HUES64 (cell line): Measurements from ENCODE around the gene KHDRBS2. TPM values are rescaled to one million over a fixed set of nuclear protein-coding genes. Genes with fewer than 3 reads are reported as not detected.

Experiments
- H3K27ac ChIP-seq: 2 replicates; pipeline ENCODE4 v1.7.0; 2013; ENCODE audit warnings: low read depth, low read length, inconsistent platforms
- H3K27me3 ChIP-seq: 2 replicates; pipeline ENCODE4 v1.6.1; 2013; ENCODE audit warnings: mild to moderate bottlenecking, low read length; ENCODE audit not compliant: insufficient read depth
- H3K36me3 ChIP-seq: 2 replicates; pipeline ENCODE4 v1.6.1; 2013; ENCODE audit warnings: mild to moderate bottlenecking, low read length; ENCODE audit not compliant: insufficient read depth
- H3K4me1 ChIP-seq: 2 replicates; pipeline ENCODE4 v1.6.1; 2013; ENCODE audit warnings: mild to moderate bottlenecking, low read length, moderate library complexity; ENCODE audit not compliant: insufficient read depth
- H3K4me3 ChIP-seq: 2 replicates; pipeline ENCODE4 v1.5.1; 2013; ENCODE audit warnings: mild to moderate bottlenecking, low read length, moderate library complexity
- H3K9ac ChIP-seq: 2 replicates; pipeline ENCODE4 v1.6.1; 2013; ENCODE audit warnings: mild to moderate bottlenecking, low read depth, low read length
- H3K9me3 ChIP-seq: 2 replicates; pipeline ENCODE4 v1.6.1; 2013; ENCODE audit warnings: low read depth, low read length; ENCODE audit not compliant: insufficient read depth
- WGBS: fragments of 150-250, 120-280 bp; methylation state at CpG from one replicate; pipeline ENCODE4 v1.1.7; 2013; ENCODE audit warnings: missing lambda C conversion rate; 5-methylcytosine and 5-hydroxymethylcytosine counted together
- polyA plus RNA-seq, 2 experiments: library from polyadenylated mRNA; stranded (reverse); fragments of 50-300 nt; gene quantifications; one replicate each; pipeline ENCODE4 v1.2.3, GENCODE V29; 2013

The KHDRBS2 gene
- polyA plus RNA-seq (2013, experiment 1 of 2), result 5.3 TPM
- 6.2 TPM for polyA plus RNA-seq (2013, experiment 2 of 2)

DNA sequence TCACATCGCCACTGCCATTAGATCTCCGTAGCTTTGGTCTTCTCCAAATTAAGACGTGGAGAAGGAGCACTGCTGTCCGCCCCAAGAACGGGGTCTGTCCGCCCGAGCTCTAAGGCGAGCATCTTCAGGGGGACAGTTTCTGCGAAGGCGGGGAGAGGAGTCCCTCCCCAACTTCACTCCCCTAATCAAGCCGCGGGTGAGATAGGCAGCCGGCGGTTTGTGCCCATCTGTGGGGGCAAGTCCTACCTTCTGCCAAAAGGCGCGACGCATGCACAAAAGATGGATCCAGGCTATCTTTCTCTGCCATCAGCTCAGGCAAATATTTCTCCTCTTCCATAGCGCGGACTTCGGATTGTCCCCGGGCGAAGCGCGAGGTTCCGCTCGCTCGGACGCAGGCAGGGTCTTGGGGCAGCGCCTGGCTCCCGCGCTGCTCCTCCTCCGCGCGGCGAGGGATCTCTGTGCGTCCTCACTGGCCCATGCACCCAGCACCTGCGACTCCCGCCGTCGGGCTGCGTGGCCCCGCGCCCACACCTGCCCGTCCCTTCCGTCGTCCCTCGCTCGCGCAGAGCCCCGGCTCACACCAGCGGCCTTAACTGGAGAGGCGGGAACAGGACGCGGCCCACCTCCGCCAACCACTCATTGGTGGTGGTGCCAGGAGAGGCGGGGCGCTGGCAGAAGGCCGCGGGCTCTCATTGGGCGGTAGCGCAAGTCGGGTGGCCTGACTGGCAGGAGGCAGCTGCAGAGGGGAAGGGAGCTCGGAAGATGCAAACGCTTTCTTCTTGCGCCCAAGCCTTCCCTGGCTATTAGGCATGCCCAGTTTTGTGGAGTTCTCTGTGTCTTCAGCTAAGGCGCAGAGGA lies at the start of gene KHDRBS2:
TSS of gene KHDRBS2 (minus strand) at position 614 of the 858 bp plus-strand sequence.
- Histone ChIP-seq H3K4me3 (peak within 1 kb of the TSS; percentile 78), H3K9me3 (no peaks in the 10 kb centered on the region), H3K27ac (no peak within 1 kb of the TSS), H3K9ac (peak within 1 kb of the TSS; percentile 72), H3K4me1 (peaks cover 10% of the 10 kb centered on the region; the same call in 1 of the 2 replicates), H3K36me3 (no peaks in the 10 kb centered on the region), H3K27me3 (peaks cover 34% of the 10 kb centered on the region)
- under 1% methylated on average over 66 of the region's 66 CpGs for WGBS

GRCh38 chr6:62328607-62329006 lies 42.6 kb upstream of the KHDRBS2 start:
- Histone ChIP-seq H3K27me3 (no peaks in the 10 kb centered on the region), H3K27ac (no peak overlapping the region; the same call in 1 of the 2 replicates), H3K36me3 (no peaks in the 10 kb centered on the region), H3K4me3 (no peak overlapping the region), H3K9ac (no peak overlapping the region), H3K9me3 (0 out of 2 replicates have a peak, but pooled peaks cover 5% of the 10 kb centered on the region), H3K4me1 (peaks cover 8% of the 10 kb centered on the region; the same call in 1 of the 2 replicates)
- no CpG with 5 or more reads among the region's 2 CpGs for WGBS

DNA sequence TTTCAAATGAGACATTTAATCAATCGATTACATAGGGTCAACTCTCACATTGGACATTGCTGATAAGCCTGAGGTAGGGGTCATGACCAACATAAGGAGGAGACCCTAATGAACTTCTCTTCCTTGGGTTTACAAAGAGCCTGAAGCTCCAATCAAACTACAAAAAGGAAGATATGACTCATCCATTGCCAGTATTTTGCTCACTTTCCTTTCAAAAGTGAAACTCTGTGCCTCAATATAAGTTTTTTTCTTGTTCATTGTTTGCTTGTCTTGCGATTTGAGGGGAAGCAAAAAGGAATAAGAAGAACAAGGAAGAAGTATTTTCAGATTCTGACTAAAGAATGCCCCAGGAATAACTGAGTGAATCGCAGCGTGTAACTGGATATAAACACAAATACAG lies 38.8 kb upstream of the KHDRBS2 start:
- Histone ChIP-seq H3K9me3 (no peaks in the 10 kb centered on the region), H3K36me3 (no peaks in the 10 kb centered on the region), H3K27ac (no peak overlapping the region), H3K4me3 (no peak overlapping the region), H3K27me3 (no peaks in the 10 kb centered on the region), H3K9ac (no peak overlapping the region), H3K4me1 (peaks cover 8% of the 10 kb centered on the region; the same call in 1 of the 2 replicates)
- 99% methylated on average over 4 of the region's 4 CpGs for WGBS

DNA sequence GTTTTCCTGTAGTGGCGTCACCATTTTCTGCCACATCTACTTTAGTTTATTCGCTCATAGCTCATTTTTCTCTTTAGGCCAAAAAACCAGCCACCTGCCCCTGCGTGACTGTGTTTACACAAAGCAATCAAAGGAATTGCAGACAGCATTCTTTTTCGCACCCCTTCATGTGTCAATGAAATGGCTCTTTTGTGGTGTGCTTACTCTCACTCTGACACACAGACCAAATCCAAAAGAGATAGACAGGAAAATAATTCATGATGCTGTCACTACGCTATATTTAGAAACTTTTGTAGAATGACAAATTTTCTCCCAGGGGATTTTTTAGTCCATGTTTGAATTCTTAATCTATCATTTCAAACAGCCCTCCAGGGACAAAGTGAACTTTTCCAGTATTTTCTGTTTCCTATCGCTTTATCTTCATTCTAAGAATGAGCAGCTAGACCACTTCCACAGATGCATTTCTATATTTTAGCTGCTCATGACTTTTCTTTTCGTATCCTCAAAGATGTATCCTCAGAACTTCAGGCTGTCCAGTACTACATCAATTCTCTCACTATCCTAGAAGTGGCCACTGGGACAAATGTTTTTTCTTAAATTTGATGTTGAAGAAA lies 37.9 kb upstream of the KHDRBS2 start:
- 91% methylated on average over 7 of the region's 7 CpGs for WGBS
- Histone ChIP-seq H3K9ac (no peak overlapping the region), H3K9me3 (no peaks in the 10 kb centered on the region), H3K27ac (no peak overlapping the region), H3K27me3 (no peaks in the 10 kb centered on the region), H3K36me3 (no peaks in the 10 kb centered on the region), H3K4me1 (peaks cover 6% of the 10 kb centered on the region; the same call in 1 of the 2 replicates), H3K4me3 (no peak overlapping the region)

- H3K27me3 ChIP-seq, result no peaks in the 10 kb centered on the region
- H3K9ac ChIP-seq, result no peak overlapping the region
- no peaks in the 10 kb centered on the region for H3K36me3 ChIP-seq
- H3K4me1 ChIP-seq, result no peaks in the 10 kb centered on the region
- no CpG with 5 or more reads among the region's 3 CpGs for WGBS
- H3K4me3 ChIP-seq, result no peak overlapping the region
- H3K9me3 ChIP-seq, result 0 out of 2 replicates have a peak, but pooled peaks cover 5% of the 10 kb centered on the region
- H3K27ac ChIP-seq, result no peak overlapping the region
Measured at GRCh38 chr6:62298745-62299392, 12.8 kb upstream of the KHDRBS2 start.

DNA sequence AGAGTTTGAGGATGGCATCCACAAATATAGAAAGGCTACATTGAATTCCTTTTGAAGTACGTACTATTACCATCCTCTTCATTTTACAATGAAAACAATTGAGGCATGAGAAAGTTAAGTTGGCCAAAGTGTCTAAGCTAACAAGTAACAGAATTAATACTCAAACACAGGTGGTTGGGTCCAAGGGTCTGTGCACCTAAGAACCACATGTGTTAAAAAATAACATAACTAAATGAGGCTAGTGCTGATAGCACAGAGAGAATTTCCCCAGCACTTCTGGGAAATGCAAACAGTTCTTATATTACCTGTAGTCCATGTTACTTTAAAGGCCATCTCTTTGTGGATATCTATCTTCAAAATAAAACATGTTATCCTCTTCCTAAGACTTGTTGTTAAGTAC lies 10.5 kb upstream of the KHDRBS2 start:
- H3K27me3 ChIP-seq, result no peaks in the 10 kb centered on the region
- no peak overlapping the region for H3K27ac ChIP-seq
- 100% methylated on average over 1 of the region's 1 CpG for WGBS
- H3K9ac ChIP-seq, result no peak overlapping the region
- H3K36me3 ChIP-seq, result no peaks in the 10 kb centered on the region
- H3K4me1 ChIP-seq, result no peaks in the 10 kb centered on the region
- no peak overlapping the region for H3K4me3 ChIP-seq
- 0 out of 2 replicates have a peak, but pooled peaks cover 5% of the 10 kb centered on the region for H3K9me3 ChIP-seq

GRCh38 chr6:62288974-62289373 lies 2.9 kb upstream of the KHDRBS2 start:
- Histone ChIP-seq H3K36me3 (no peaks in the 10 kb centered on the region), H3K9ac (no peak overlapping the region), H3K4me3 (no peak overlapping the region), H3K27ac (no peak overlapping the region), H3K27me3 (peaks cover 34% of the 10 kb centered on the region), H3K4me1 (peaks cover 6% of the 10 kb centered on the region; the same call in 1 of the 2 replicates), H3K9me3 (no peaks in the 10 kb centered on the region)
- WGBS, result 87% methylated on average over 1 of the region's 1 CpG

GRCh38 chr6:62288562-62288961 lies 2.5 kb upstream of the KHDRBS2 start:
- WGBS, result no CpG with 5 or more reads among the region's 2 CpGs
- no peak overlapping the region for H3K27ac ChIP-seq
- no peak overlapping the region for H3K9ac ChIP-seq
- H3K36me3 ChIP-seq, result no peaks in the 10 kb centered on the region
- no peak overlapping the region for H3K4me3 ChIP-seq
- H3K4me1 ChIP-seq, result peaks cover 8% of the 10 kb centered on the region; the same call in 1 of the 2 replicates
- peaks cover 34% of the 10 kb centered on the region for H3K27me3 ChIP-seq
- no peaks in the 10 kb centered on the region for H3K9me3 ChIP-seq

DNA sequence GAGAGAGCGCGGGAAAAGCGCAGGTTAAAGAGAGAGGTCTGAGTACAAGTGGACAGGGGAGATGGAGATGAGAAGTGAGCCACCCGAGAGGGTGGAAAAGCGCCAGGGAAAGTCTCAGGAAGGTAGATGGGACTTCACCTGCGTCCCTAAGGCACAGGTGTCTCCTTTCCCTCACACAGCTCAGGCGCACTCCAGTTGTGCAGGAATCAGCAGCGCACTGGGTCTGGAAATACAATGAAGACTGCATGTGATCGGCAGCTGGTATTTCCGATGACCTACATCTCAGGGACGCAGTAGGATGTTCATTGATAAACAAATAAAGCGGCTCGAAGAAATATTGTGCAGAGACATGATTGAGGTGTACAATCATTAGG lies 432 bp upstream of the KHDRBS2 start:
- Histone ChIP-seq H3K9ac (peak overlapping the region; percentile 68), H3K4me1 (peaks cover 10% of the 10 kb centered on the region; the same call in 1 of the 2 replicates), H3K4me3 (peak overlapping the region; percentile 78), H3K9me3 (no peaks in the 10 kb centered on the region), H3K27me3 (peaks cover 34% of the 10 kb centered on the region), H3K36me3 (no peaks in the 10 kb centered on the region), H3K27ac (no peak overlapping the region)
- WGBS, result 11% methylated on average over 13 of the region's 13 CpGs

GRCh38 chr6:62284725-62285124 lies 1.3 kb downstream of the KHDRBS2 start:
- Histone ChIP-seq H3K27me3 (peaks cover 34% of the 10 kb centered on the region), H3K9me3 (no peaks in the 10 kb centered on the region), H3K4me1 (peaks cover 10% of the 10 kb centered on the region; the same call in 1 of the 2 replicates), H3K4me3 (peak overlapping the region; percentile 78), H3K36me3 (no peaks in the 10 kb centered on the region), H3K27ac (no peak overlapping the region), H3K9ac (no peak overlapping the region)
- WGBS, result no CpG with 5 or more reads among the region's 2 CpGs
